IMR-90 (cell line): ENCODE measurements around the gene SRBD1.

Source experiments
- MAZ ChIP-seq: IDR thresholded peaks from 2 replicates; pipeline ENCODE4 v1.6.1; 2012; ENCODE audit warnings: low read depth, mild to moderate bottlenecking, low read length, improper control_type of control experiment, moderate library complexity, borderline replicate concordance
- POLR2A ChIP-seq: IDR thresholded peaks from 2 replicates; pipeline ENCODE4 v1.6.1; 2012; ENCODE audit warnings: mild to moderate bottlenecking, low read depth, low read length
- RCOR1 ChIP-seq: IDR thresholded peaks from 2 replicates; pipeline ENCODE4 v1.6.1; 2012; ENCODE audit warnings: mild to moderate bottlenecking, low read length, improper control_type of control experiment; ENCODE audit not compliant: insufficient replicate concordance
- TF ChIP-seq, protein P1 (sequence below): conservative IDR thresholded peaks from 2 replicates; pipeline ENCODE4 v1.5.1; 2012; ENCODE audit warnings: mild to moderate bottlenecking, low read depth, low read length, improper control_type of control experiment

GRCh38 chr2:45554742-45555140 is 56.3 kb downstream of the SRBD1 start:
- TF ChIP-seq MAZ (no peak), POLR2A (no peak), RCOR1 (no peak)
- TF ChIP-seq, protein P1, sequence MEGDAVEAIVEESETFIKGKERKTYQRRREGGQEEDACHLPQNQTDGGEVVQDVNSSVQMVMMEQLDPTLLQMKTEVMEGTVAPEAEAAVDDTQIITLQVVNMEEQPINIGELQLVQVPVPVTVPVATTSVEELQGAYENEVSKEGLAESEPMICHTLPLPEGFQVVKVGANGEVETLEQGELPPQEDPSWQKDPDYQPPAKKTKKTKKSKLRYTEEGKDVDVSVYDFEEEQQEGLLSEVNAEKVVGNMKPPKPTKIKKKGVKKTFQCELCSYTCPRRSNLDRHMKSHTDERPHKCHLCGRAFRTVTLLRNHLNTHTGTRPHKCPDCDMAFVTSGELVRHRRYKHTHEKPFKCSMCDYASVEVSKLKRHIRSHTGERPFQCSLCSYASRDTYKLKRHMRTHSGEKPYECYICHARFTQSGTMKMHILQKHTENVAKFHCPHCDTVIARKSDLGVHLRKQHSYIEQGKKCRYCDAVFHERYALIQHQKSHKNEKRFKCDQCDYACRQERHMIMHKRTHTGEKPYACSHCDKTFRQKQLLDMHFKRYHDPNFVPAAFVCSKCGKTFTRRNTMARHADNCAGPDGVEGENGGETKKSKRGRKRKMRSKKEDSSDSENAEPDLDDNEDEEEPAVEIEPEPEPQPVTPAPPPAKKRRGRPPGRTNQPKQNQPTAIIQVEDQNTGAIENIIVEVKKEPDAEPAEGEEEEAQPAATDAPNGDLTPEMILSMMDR: no peak
